ENCODE measurements around the gene INAVA. TPM values are rescaled to one million over a fixed set of nuclear protein-coding genes. Genes with fewer than 3 reads are reported as not detected.

Gene INAVA
- total and polyA plus RNA-seq, 9 of the 15 experiments (the other 6 are each of a cell fraction or from before 2014, with no cell fraction given) = 0.09 TPM; not detected in 8

DNA sequence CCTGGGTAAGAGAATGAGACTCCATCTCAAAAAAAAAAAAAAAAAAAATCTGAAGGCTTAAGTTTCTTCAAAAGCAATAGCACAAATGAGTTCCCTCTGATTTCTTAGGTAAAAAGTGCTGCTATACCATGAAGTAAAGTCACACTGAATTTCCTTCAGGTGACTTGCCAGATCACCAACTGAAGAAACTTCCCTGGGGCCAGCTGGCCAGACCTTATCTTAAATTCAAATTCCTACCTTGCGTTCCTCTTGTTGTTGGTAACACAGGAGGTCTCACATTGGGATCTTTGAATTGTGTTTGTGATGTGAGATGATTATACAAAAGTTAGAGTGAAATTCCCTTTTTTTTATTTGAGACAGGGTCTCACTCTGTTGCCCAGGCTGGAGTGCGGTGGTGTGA is 11.8 kb downstream of the INAVA start (continued):
- TF ChIP-seq MBD2 (IDR thresholded peaks at IDR 0.05; ENCODE audit: borderline replicate concordance, low read depth) (no peak), GABPA (tag; conservative IDR thresholded peaks at IDR 0.05; ENCODE audit: low read depth) (no peak), BCOR (IDR thresholded peaks at IDR 0.05) (no peak), HNRNPUL1 (IDR thresholded peaks at IDR 0.05; ENCODE audit: low read length) (no peak)

- DNase-seq (ENCODE audit: extremely low read depth in 1 of 4, low spot score in 3 of 4) (no peak), ATAC-seq (no peak), FAIRE-seq (peak; percentile 49)
- ChIA-PET POLR2A (interaction anchor here (0.6 to 1.0 kb wide), 2 partner anchors 10 to 174 kb away, joined by 3 to 4 read pairs; no protein-coding TSS in a partner anchor), CTCF (ENCODE audit: low intra/inter-chr PET ratio) (no interaction called here)
- peaks cover 47 to 70% of the 10 kb centered on the region in 2 experiments for H3K27me3 ChIP-seq (ENCODE audit: control insufficient read depth in 2 of 2, insufficient read depth in 2 of 2, low read length in 2 of 2)
- BruUV-seq (replicated peaks) = no TSS peak
- peaks cover 1% of the 10 kb centered on the region; the same call in 1 of the 2 replicates for H4K20me1 ChIP-seq (replicated peaks; ENCODE audit: control insufficient read depth, insufficient read depth, low read length)
- in situ Hi-C loops (cut with MboI) = no loop called here
- H3K79me2 ChIP-seq (ENCODE audit: control insufficient read depth, insufficient read depth, low read length) = no peaks in the 10 kb centered on the region
- no peak overlapping the region for H3K9ac ChIP-seq (ENCODE audit: insufficient read depth in 1 of 2, low read depth in 2 of 2, low read length in 2 of 2)
- H3K4me2 ChIP-seq (ENCODE audit: insufficient read depth, low read length) = no peak overlapping the region
- H3K27ac ChIP-seq (ENCODE audit: extremely low read depth, low read depth, low read length) = no peak overlapping the region
- TF ChIP-seq NCOA6 (IDR thresholded peaks at IDR 0.05) (no peak), CEBPG (CRISPR knock-in tag; IDR thresholded peaks at IDR 0.05) (0 out of 2 replicates have a peak, but pooled peaks have one; percentile 12), CEBPG (tag; conservative IDR thresholded peaks at IDR 0.05 in 1 of 2, IDR thresholded peaks at IDR 0.05 in 1 of 2) (no peak), NRF1 (conservative IDR thresholded peaks at IDR 0.05 in 1 of 2, IDR thresholded peaks at IDR 0.05 in 1 of 2) (peak; percentile 63 to 72), COPS2 (conservative IDR thresholded peaks at IDR 0.05) (no peak), ZNF224 (CRISPR knock-in tag; IDR thresholded peaks at IDR 0.05) (no peak), SUPT5H (IDR thresholded peaks at IDR 0.05) (no peak), NFE2 (IDR thresholded peaks at IDR 0.05; ENCODE audit: low read depth) (no peak), ELK3 (CRISPR knock-in tag; IDR thresholded peaks at IDR 0.05) (no peak)
- TF ChIP-seq, protein P1, sequence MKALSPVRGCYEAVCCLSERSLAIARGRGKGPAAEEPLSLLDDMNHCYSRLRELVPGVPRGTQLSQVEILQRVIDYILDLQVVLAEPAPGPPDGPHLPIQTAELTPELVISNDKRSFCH (CRISPR knock-in tag; IDR thresholded peaks at IDR 0.05) = no peak
- TF ChIP-seq, protein P1 (tag; IDR thresholded peaks at IDR 0.05) = no peak
- H3K36me3 ChIP-seq (ENCODE audit: control insufficient read depth, insufficient read depth, low read length) = no peaks in the 10 kb centered on the region
- H3K9me3 ChIP-seq (replicated peaks; ENCODE audit: control insufficient read depth, insufficient read depth, low read depth, low read length) = no peaks in the 10 kb centered on the region
- WGBS (ENCODE audit: insufficient coverage, low coverage, missing lambda C conversion rate) = 3% methylated on average over 5 of the region's 5 CpGs
- H3K4me1 ChIP-seq (replicated peaks in 1 of 2; ENCODE audit: control insufficient read depth in 2 of 2, insufficient read depth in 2 of 2, low read length in 2 of 2) = peaks cover 0 to 5% of the 10 kb centered on the region in 2 experiments; a peak in 1 of 5 replicates
- H3K4me3 ChIP-seq = no peak overlapping the region
- intact Hi-C loops (cut with micrococcal nuclease) = no loop called here
- no peaks in the 10 kb centered on the region for H3K9me1 ChIP-seq (ENCODE audit: control insufficient read depth, insufficient read depth, low read length)
- no peak overlapping the region for H2AFZ ChIP-seq (ENCODE audit: low read depth, low read length)
These were observed 13.0 kb downstream of the INAVA start for GRCh38 chr1:200907611-200908097.
